ENCODE results near the gene FIBP.

DNA sequence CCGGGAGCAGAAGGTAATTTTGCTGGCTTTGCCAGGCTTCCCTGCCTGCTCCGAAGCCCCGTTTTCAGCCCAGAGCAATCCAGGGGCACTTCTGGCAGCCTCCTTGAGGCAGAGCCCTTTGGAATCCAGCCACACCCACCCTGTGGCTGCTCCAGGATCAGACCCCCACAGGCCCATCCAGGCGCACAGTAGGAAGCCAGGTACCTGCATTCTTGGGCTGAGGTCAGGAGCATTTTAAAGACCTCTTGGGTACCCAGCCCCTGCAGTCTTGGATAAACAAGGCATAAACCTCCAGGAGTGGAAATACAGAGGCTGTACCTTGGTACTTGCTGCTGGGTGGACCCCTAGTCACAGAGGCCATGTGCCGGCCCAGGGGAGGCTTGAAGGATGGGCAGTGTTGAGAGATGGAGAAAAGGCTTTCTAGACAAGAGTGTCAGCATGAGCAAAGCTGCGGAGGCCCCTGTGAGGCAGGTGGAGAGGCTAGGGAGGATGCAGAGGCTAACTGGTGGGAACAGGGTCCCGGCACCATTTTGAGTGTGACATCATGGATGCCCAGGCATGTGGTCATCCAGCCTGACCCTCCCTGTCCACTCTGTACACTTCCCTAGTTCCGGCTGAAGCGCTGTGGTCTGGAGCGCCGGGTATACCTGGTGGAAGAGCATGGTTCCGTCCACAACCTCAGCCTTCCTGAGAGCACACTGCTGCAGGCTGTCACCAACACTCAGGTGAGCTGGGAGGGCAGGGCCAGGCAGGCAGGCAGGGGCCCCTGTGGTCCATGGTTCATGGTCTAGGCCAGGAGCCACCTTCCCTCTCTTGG lies 24.2 kb downstream of the FIBP start:
- TF ChIP-seq, protein P1, sequence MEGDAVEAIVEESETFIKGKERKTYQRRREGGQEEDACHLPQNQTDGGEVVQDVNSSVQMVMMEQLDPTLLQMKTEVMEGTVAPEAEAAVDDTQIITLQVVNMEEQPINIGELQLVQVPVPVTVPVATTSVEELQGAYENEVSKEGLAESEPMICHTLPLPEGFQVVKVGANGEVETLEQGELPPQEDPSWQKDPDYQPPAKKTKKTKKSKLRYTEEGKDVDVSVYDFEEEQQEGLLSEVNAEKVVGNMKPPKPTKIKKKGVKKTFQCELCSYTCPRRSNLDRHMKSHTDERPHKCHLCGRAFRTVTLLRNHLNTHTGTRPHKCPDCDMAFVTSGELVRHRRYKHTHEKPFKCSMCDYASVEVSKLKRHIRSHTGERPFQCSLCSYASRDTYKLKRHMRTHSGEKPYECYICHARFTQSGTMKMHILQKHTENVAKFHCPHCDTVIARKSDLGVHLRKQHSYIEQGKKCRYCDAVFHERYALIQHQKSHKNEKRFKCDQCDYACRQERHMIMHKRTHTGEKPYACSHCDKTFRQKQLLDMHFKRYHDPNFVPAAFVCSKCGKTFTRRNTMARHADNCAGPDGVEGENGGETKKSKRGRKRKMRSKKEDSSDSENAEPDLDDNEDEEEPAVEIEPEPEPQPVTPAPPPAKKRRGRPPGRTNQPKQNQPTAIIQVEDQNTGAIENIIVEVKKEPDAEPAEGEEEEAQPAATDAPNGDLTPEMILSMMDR (IDR thresholded peaks at IDR 0.05) = no peak
- TF ChIP-seq POLR2A (IDR thresholded peaks at IDR 0.05) (no peak), POLR2AphosphoS5 (IDR thresholded peaks at IDR 0.05) (no peak)
